Superior temporal gyrus (tissue), 1 donor: ENCODE measurements around the gene MRNIP.
"Not testable (repeated sequence)": the region's sequence is repeated elsewhere in the genome, so short reads cannot be mapped to it uniquely, and the experiment has no call there.

ENCODE experiments used
- DNase-seq: peaks from one replicate; pipeline ENCODE4 v3.0.0-alpha.2; 2016; ENCODE audit errors: extremely low spot score

The MRNIP gene

GRCh38 chr5:179792612-179793467, 65.8 kb downstream of the MRNIP start:
- no peak for DNase-seq

- DNase-seq = no peak
These were observed 66.6 kb downstream of the MRNIP start for GRCh38 chr5:179791881-179792611.

GRCh38 chr5:179789278-179789677, 69.3 kb downstream of the MRNIP start:
- not testable (repeated sequence) for DNase-seq

- no peak for DNase-seq
These were observed 70.3 kb downstream of the MRNIP start for GRCh38 chr5:179788193-179788854.
